HG02763 (cell line): ENCODE results near the gene SGSM1.

Experiments
- ATAC-seq: cut with Tn5 transposase; IDR thresholded peaks from one replicate; pipeline ENCODE4 v1.9.1; 2021; ENCODE audit warnings: mild to moderate bottlenecking, moderate library complexity; ENCODE audit not compliant: unreplicated experiment

Gene SGSM1

DNA sequence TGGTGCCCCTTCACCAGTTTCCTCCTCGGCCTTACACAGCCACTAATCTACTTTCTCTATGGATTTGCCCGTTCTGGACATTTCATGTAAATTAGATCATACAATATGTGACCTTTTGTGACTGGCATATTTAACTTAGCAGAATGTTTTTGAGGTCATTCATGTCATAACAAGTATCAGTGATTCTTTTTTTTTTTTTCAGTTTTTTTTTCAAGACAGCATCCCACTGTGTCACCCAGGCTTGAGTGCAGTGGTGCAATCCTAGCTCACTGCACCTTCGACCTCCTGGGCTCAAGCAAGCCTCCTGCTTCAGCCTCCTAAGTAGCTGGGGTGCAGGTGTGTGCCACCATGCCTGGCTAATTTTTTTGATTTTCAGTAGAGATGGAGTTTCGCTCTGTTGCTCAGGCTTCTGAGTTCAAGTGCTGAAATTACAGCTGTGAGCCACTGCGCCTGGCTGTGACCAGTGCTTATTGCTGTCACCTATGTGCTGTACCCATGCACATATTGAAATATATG is 169.2 kb downstream of the SGSM1 start:
- no peak for ATAC-seq

- ATAC-seq, result no peak
Measured at GRCh38 chr22:24975813-24976341, 169.9 kb downstream of the SGSM1 start.

DNA sequence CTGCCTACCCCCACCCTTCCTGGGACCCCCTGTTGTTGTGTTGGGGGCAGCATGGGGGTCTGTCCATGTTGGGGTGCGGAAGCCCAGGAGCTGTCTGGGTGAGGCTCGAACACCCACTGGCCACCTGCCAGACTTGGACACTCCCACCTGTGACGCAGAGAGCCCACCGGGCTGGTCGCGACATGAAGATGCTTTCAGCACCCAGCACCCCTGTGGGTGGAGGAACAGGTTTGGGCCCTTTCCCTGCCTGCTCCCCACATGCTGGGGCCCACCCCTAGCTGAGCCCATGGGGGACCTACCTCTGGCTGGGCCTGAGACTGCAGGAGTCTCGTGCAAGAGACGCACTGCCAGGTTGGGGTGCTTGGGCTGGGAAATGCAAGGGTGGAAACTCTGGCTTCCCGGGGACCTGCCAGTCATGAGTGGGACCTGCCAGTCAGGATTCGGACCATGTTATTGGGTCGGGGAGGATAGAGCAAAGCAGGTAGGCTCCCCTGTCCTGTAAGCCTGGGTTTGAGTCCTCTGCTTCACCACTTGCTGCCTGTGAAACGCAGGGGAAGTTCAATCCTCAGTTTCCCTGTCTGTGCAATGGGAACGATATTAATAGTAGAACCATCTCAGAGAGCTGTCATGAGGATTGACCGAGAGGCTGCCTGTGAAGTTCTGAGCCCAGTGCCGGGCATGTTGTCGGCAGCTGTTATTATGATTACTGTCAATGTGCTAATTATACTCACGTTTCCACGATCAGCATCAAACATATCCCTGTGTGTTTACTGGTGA is 170.6 kb downstream of the SGSM1 start:
- no peak for ATAC-seq
